Transverse colon (tissue), 4 donors: Measurements from ENCODE around the gene SRPK3.
"Not testable (repeated sequence)": the region's sequence is repeated elsewhere in the genome, so short reads cannot be mapped to it uniquely, and the experiment has no call there.

Experiments
- EP300 ChIP-seq: sonication (generic); formaldehyde crosslinking; IDR thresholded peaks from one replicate; pipeline ENCODE4 v1.6.1; 2017; ENCODE audit warnings: antibody characterized with exemption, low read depth
- POLR2A ChIP-seq: fragments of 450-650 bp; IDR thresholded peaks from one replicate; pipeline ENCODE4 v1.6.1; 2016; ENCODE audit warnings: antibody characterized with exemption, mild to moderate bottlenecking, moderate library complexity
- POLR2AphosphoS5 ChIP-seq, 3 donors: sonication (generic); formaldehyde crosslinking; IDR thresholded peaks; one replicate each; pipeline ENCODE4 v1.6.1; 2016; ENCODE audit warnings: antibody characterized with exemption in 3 of 3
- TF ChIP-seq, protein P1 (sequence below), 5 experiments: fragments of 200-600 bp in 3 of 5; fragments of 450-650 bp in 2 of 5; sonication (generic) in 3 of 5; IDR thresholded peaks; 1 replicate in 2 of 5; 2 replicates in 3 of 5; pipeline ENCODE4 v1.5.1; 2016 to 2017; ENCODE audit warnings: antibody characterized with exemption in 5 of 5, inconsistent platforms in 3 of 5, mild to moderate bottlenecking in 2 of 5, moderate library complexity in 1 of 5

DNA sequence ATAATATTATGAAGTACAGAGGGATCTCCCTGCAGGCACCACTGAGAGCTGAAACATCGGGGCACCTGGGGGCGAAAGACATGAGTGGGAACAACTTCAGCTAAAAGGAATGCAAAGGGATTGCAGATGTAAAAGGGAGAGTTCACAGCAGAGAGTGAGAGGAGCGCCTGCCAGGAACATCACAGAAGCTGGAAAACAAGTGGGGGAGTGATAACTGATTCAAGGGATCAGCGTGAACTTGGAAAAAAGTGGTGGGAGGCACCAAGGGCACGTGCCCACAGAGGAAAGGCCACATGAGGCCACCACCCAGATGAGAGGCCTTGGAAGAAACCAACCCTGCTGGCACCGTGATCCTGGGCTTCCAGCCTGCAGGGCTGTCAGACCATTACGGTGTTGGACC is 31.8 kb upstream of the SRPK3 start:
- not testable (repeated sequence) for TF ChIP-seq POLR2AphosphoS5 (IDR thresholded peaks at IDR 0.05); POLR2A; EP300
- TF ChIP-seq, protein P1, sequence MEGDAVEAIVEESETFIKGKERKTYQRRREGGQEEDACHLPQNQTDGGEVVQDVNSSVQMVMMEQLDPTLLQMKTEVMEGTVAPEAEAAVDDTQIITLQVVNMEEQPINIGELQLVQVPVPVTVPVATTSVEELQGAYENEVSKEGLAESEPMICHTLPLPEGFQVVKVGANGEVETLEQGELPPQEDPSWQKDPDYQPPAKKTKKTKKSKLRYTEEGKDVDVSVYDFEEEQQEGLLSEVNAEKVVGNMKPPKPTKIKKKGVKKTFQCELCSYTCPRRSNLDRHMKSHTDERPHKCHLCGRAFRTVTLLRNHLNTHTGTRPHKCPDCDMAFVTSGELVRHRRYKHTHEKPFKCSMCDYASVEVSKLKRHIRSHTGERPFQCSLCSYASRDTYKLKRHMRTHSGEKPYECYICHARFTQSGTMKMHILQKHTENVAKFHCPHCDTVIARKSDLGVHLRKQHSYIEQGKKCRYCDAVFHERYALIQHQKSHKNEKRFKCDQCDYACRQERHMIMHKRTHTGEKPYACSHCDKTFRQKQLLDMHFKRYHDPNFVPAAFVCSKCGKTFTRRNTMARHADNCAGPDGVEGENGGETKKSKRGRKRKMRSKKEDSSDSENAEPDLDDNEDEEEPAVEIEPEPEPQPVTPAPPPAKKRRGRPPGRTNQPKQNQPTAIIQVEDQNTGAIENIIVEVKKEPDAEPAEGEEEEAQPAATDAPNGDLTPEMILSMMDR (IDR thresholded peaks at IDR 0.05): not testable (repeated sequence)
